WERI-Rb-1 (cell line): ENCODE measurements around the gene HOXB4.

Experiments used
- DNase-seq: peaks from one replicate; pipeline ENCODE4 v3.0.0-alpha.2; 2020
- H3K27ac ChIP-seq: fragments of 250-450 bp; sonication (Bioruptor Pico); 2 replicates; pipeline ENCODE4 v1.5.1; 2020; ENCODE audit warnings: mild to moderate bottlenecking, moderate library complexity
- H3K27me3 ChIP-seq: fragments of 250-450 bp; sonication (Bioruptor Pico); 2 replicates; pipeline ENCODE4 v1.5.1; 2021; ENCODE audit warnings: mild to moderate bottlenecking, low read depth, moderate library complexity; ENCODE audit not compliant: insufficient read depth, severe bottlenecking
- H3K36me3 ChIP-seq: fragments of 250-450 bp; sonication (Bioruptor Pico); 2 replicates; pipeline ENCODE4 v1.5.1; 2020; ENCODE audit warnings: mild to moderate bottlenecking, moderate library complexity
- H3K4me3 ChIP-seq: 2 replicates; pipeline ENCODE4 v1.5.1; 2011; ENCODE audit warnings: low read depth, mild to moderate bottlenecking, control low read depth, low read length
- H3K9me3 ChIP-seq: fragments of 250-450 bp; sonication (Bioruptor Pico); 2 replicates; pipeline ENCODE4 v1.5.1; 2021; ENCODE audit warnings: mild to moderate bottlenecking, moderate library complexity; ENCODE audit not compliant: severe bottlenecking
- TF ChIP-seq, protein P1 (sequence below): IDR thresholded peaks from 2 replicates; pipeline ENCODE4 v1.5.1; 2011; ENCODE audit warnings: low read depth, mild to moderate bottlenecking, control low read depth, inconsistent platforms, low read length

The HOXB4 gene

GRCh38 chr17:48530208-48530886 is 47.8 kb downstream of the HOXB4 start:
- Histone ChIP-seq H3K36me3 (no peaks in the 10 kb centered on the region), H3K27me3 (peaks cover 98% of the 10 kb centered on the region), H3K4me3 (no peak overlapping the region), H3K27ac (no peak overlapping the region), H3K9me3 (peaks cover 14% of the 10 kb centered on the region)
- DNase-seq = no peak
- TF ChIP-seq, protein P1, sequence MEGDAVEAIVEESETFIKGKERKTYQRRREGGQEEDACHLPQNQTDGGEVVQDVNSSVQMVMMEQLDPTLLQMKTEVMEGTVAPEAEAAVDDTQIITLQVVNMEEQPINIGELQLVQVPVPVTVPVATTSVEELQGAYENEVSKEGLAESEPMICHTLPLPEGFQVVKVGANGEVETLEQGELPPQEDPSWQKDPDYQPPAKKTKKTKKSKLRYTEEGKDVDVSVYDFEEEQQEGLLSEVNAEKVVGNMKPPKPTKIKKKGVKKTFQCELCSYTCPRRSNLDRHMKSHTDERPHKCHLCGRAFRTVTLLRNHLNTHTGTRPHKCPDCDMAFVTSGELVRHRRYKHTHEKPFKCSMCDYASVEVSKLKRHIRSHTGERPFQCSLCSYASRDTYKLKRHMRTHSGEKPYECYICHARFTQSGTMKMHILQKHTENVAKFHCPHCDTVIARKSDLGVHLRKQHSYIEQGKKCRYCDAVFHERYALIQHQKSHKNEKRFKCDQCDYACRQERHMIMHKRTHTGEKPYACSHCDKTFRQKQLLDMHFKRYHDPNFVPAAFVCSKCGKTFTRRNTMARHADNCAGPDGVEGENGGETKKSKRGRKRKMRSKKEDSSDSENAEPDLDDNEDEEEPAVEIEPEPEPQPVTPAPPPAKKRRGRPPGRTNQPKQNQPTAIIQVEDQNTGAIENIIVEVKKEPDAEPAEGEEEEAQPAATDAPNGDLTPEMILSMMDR = no peak

- no peak for DNase-seq
- H3K27me3 ChIP-seq = peaks cover 98% of the 10 kb centered on the region
Measured at GRCh38 chr17:48529683-48530009, 48.5 kb downstream of the HOXB4 start.

GRCh38 chr17:48528936-48529682 is 49.0 kb downstream of the HOXB4 start:
- no peaks in the 10 kb centered on the region for H3K36me3 ChIP-seq
- peaks cover 14% of the 10 kb centered on the region for H3K9me3 ChIP-seq
- H3K27me3 ChIP-seq = peaks cover 98% of the 10 kb centered on the region
- peak; percentile 23 for DNase-seq
- TF ChIP-seq, protein P1 = no peak
- H3K27ac ChIP-seq = no peak overlapping the region
- H3K4me3 ChIP-seq = no peak overlapping the region

More at GRCh38 chr17:48529683-48530009, 48.5 kb downstream of the HOXB4 start:
- no peaks in the 10 kb centered on the region for H3K36me3 ChIP-seq
- H3K9me3 ChIP-seq = peaks cover 14% of the 10 kb centered on the region
- H3K27ac ChIP-seq = no peak overlapping the region
- TF ChIP-seq, protein P1 = no peak
- H3K4me3 ChIP-seq = no peak overlapping the region

GRCh38 chr17:48528153-48528935 is 49.8 kb downstream of the HOXB4 start:
- Histone ChIP-seq H3K36me3 (no peaks in the 10 kb centered on the region), H3K27ac (no peak overlapping the region), H3K4me3 (no peak overlapping the region), H3K9me3 (peaks cover 14% of the 10 kb centered on the region), H3K27me3 (peaks cover 98% of the 10 kb centered on the region)
- TF ChIP-seq, protein P1 = no peak
- DNase-seq = no peak

DNA sequence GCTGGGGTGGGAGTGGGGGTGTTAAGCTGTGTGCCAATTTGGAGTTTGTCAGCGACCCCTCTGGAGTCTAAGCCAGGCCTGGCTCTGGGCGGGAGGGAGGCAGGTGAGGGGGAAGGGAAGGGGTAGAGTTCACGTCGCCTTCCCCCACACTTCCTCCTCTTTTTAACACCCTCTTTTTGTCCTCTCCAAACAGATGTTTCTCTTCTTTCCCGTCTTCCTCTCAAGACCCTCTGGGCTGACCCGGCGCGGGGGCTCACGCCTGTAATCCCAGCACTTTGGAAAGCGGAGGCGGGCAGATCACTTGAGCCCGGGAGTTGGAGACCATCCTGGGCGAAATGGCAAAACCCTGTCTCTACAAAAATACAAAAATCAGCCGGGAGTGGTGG is 50.6 kb downstream of the HOXB4 start:
- peaks cover 98% of the 10 kb centered on the region for H3K27me3 ChIP-seq
- no peak overlapping the region for H3K4me3 ChIP-seq

More for the DNA sequence above, 50.6 kb downstream of the HOXB4 start:
- H3K27ac ChIP-seq = no peak overlapping the region
- no peak for DNase-seq
- H3K9me3 ChIP-seq = peaks cover 14% of the 10 kb centered on the region
- H3K36me3 ChIP-seq = no peaks in the 10 kb centered on the region
- TF ChIP-seq, protein P1 = no peak
